NB4 (cell line): ENCODE measurements around the gene TSHZ2.

ENCODE experiments used
- DNase-seq: peaks from one replicate; pipeline ENCODE4 v3.0.0; 2010; ENCODE audit warnings: low read depth
- H3K4me3 ChIP-seq: one replicate; pipeline ENCODE4 v1.5.1; 2011; ENCODE audit warnings: mild to moderate bottlenecking, low read depth, low read length, moderate library complexity
- CTCF ChIP-seq: IDR thresholded peaks from one replicate; pipeline ENCODE4 v1.5.1; 2012; ENCODE audit warnings: low read depth, low read length
- MAX ChIP-seq: IDR thresholded peaks from 2 replicates; pipeline ENCODE4 v1.6.1; 2011; ENCODE audit warnings: low read depth, low read length
- MYC ChIP-seq: IDR thresholded peaks from 2 replicates; pipeline ENCODE4 v1.6.1; 2011; ENCODE audit warnings: low read depth, low read length
- POLR2A ChIP-seq: IDR thresholded peaks from 2 replicates; pipeline ENCODE4 v1.6.1; 2011; ENCODE audit warnings: mild to moderate bottlenecking; ENCODE audit not compliant: insufficient read length; ENCODE audit errors: extremely low read depth

The TSHZ2 gene

GRCh38 chr20:53269380-53269779 lies 297.2 kb downstream of the TSHZ2 start:
- no peak for DNase-seq
- TF ChIP-seq MYC = no peak
- TF ChIP-seq POLR2A = no peak
- TF ChIP-seq MAX = no peak
- no peak for TF ChIP-seq CTCF
- H3K4me3 ChIP-seq = no peak overlapping the region

GRCh38 chr20:53270792-53271375 lies 298.7 kb downstream of the TSHZ2 start:
- TF ChIP-seq MYC (no peak), MAX (no peak), POLR2A (no peak), CTCF (no peak)
- DNase-seq = no peak
- H3K4me3 ChIP-seq = no peak overlapping the region

GRCh38 chr20:53274365-53274764 lies 302.2 kb downstream of the TSHZ2 start:
- no peak overlapping the region for H3K4me3 ChIP-seq
- DNase-seq = no peak
- no peak for TF ChIP-seq POLR2A
- TF ChIP-seq MAX = no peak
- TF ChIP-seq CTCF = no peak

- no peak overlapping the region for H3K4me3 ChIP-seq
- DNase-seq = no peak
- TF ChIP-seq POLR2A = no peak
- TF ChIP-seq MAX = no peak
- TF ChIP-seq CTCF = no peak
- no peak for TF ChIP-seq MYC
Observed at GRCh38 chr20:53274807-53275206, 302.6 kb downstream of the TSHZ2 start.

GRCh38 chr20:53276143-53276542 lies 304.0 kb downstream of the TSHZ2 start:
- no peak overlapping the region for H3K4me3 ChIP-seq
- no peak for DNase-seq
- TF ChIP-seq POLR2A = no peak
- no peak for TF ChIP-seq CTCF
- TF ChIP-seq MAX = no peak
- no peak for TF ChIP-seq MYC

GRCh38 chr20:53278555-53278954 lies 306.4 kb downstream of the TSHZ2 start:
- no peak overlapping the region for H3K4me3 ChIP-seq
- TF ChIP-seq MYC (no peak), POLR2A (no peak), MAX (no peak), CTCF (no peak)
- DNase-seq = no peak
